ENCODE measurements around the gene RAB29.
A peak's percentile ranks its signal among the peaks of the same experiment; 100 is the strongest.

The RAB29 gene

DNA sequence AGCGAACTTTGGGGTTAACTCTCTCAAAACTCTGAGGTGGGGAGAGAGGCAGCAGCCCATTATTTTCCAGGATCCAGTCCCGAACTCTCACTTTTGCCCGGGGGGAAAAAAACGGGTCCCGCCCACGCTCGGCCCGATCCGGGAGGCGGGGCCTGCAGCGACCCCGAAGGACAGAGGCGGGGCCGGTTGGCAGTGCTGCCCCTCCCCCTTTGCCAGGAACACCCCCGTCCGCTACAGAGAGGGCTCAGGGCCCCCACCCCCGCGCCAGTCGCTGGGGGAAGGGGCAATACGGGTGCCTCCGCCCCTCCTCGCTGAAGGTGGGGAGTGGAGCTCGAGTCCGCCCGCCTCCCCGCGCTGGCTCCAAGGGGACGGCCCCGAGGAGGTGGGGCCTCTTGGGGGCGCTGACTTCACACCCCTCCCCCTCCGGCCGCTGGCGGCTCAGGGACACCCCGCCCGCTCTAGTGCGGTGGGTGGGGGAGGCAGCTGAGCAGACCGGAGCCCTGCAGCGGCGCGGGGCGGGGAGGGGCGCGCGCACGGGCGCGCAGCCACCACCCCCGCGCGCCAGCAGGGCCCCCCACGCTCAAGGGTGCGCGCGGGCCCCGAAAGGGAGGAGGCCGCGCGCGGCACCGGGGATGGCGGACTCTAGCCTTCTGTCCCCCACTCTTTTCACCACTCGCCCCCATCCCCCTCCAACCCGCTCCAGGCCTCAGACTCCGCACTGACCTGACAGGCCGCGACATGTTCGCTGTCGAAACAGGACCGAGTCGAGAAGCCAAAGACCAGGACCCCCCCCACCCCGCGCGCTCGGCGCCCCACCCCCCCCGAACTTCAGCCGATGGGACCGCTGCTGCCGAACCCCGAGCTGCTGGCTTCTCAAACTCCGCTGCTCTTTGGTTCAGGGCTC, 25.8 kb downstream of the RAB29 start (continued):
- TF ChIP-seq, protein P1, sequence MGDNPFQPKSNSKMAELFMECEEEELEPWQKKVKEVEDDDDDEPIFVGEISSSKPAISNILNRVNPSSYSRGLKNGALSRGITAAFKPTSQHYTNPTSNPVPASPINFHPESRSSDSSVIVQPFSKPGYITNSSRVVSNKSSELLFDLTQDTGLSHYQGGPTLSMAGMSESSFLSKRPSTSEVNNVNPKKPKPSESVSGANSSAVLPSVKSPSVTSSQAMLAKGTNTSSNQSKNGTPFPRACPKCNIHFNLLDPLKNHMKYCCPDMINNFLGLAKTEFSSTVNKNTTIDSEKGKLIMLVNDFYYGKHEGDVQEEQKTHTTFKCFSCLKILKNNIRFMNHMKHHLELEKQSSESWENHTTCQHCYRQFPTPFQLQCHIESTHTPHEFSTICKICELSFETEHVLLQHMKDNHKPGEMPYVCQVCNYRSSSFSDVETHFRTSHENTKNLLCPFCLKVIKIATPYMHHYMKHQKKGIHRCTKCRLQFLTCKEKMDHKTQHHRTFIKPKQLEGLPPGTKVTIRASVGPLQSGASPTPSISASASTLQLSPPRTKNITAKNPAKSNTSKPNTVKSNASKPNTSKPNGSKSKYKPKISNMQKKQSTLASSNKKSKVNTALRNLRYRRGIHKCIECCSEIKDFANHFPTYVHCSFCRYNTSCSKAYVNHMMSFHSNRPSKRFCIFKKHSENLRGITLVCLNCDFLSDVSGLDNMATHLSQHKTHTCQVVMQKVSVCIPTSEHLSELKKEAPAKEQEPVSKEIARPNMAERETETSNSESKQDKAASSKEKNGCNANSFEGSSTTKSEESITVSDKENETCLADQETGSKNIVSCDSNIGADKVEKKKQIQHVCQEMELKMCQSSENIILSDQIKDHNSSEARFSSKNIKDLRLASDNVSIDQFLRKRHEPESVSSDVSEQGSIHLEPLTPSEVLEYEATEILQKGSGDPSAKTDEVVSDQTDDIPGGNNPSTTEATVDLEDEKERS (tag by site-specific recombination; IDR thresholded peaks at IDR 0.05): no peak
- peak; percentile 97 for TF ChIP-seq KLF9 (tag by site-specific recombination; IDR thresholded peaks at IDR 0.05; ENCODE audit: low read depth)
- TF ChIP-seq ZNF24 (tag by site-specific recombination; IDR thresholded peaks at IDR 0.05): peak; percentile 69
- TF ChIP-seq ZNF175 (tag by site-specific recombination; IDR thresholded peaks at IDR 0.05): no peak
- peak; percentile 57; the same call in 1 of the 2 replicates for TF ChIP-seq KLF7 (tag by site-specific recombination; IDR thresholded peaks at IDR 0.05; ENCODE audit: borderline replicate concordance)
- TF ChIP-seq ZNF398 (tag by site-specific recombination; IDR thresholded peaks at IDR 0.05): peak; percentile 75
- TF ChIP-seq, protein P2, sequence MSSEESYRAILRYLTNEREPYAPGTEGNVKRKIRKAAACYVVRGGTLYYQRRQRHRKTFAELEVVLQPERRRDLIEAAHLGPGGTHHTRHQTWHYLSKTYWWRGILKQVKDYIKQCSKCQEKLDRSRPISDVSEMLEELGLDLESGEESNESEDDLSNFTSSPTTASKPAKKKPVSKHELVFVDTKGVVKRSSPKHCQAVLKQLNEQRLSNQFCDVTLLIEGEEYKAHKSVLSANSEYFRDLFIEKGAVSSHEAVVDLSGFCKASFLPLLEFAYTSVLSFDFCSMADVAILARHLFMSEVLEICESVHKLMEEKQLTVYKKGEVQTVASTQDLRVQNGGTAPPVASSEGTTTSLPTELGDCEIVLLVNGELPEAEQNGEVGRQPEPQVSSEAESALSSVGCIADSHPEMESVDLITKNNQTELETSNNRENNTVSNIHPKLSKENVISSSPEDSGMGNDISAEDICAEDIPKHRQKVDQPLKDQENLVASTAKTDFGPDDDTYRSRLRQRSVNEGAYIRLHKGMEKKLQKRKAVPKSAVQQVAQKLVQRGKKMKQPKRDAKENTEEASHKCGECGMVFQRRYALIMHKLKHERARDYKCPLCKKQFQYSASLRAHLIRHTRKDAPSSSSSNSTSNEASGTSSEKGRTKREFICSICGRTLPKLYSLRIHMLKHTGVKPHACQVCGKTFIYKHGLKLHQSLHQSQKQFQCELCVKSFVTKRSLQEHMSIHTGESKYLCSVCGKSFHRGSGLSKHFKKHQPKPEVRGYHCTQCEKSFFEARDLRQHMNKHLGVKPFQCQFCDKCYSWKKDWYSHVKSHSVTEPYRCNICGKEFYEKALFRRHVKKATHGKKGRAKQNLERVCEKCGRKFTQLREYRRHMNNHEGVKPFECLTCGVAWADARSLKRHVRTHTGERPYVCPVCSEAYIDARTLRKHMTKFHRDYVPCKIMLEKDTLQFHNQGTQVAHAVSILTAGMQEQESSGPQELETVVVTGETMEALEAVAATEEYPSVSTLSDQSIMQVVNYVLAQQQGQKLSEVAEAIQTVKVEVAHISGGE (tag by site-specific recombination; conservative IDR thresholded peaks at IDR 0.05; ENCODE audit: low read depth): no peak; the same call in 1 of the 2 replicates
- TF ChIP-seq ZNF600 (tag by site-specific recombination; IDR thresholded peaks at IDR 0.05): no peak
- TF ChIP-seq, protein P3, sequence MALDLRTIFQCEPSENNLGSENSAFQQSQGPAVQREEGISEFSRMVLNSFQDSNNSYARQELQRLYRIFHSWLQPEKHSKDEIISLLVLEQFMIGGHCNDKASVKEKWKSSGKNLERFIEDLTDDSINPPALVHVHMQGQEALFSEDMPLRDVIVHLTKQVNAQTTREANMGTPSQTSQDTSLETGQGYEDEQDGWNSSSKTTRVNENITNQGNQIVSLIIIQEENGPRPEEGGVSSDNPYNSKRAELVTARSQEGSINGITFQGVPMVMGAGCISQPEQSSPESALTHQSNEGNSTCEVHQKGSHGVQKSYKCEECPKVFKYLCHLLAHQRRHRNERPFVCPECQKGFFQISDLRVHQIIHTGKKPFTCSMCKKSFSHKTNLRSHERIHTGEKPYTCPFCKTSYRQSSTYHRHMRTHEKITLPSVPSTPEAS (tag by site-specific recombination; IDR thresholded peaks at IDR 0.05): no peak
- TF ChIP-seq ZNF658 (tag by site-specific recombination; IDR thresholded peaks at IDR 0.05): no peak
- no peak; the same call in 1 of the 2 replicates for TF ChIP-seq ZNF561 (tag by site-specific recombination; IDR thresholded peaks at IDR 0.05; ENCODE audit: borderline replicate concordance)
- TF ChIP-seq ZNF768 (tag by site-specific recombination; IDR thresholded peaks at IDR 0.05): peak; percentile 9; the same call in 1 of the 2 replicates
- no peak for TF ChIP-seq ZNF571 (tag by site-specific recombination; IDR thresholded peaks at IDR 0.05)
- peak; percentile 71 for TF ChIP-seq ZXDB (tag by site-specific recombination; IDR thresholded peaks at IDR 0.05)
- TF ChIP-seq ZNF621 (tag by site-specific recombination; IDR thresholded peaks at IDR 0.05): no peak
- no peak for TF ChIP-seq PRDM10 (tag by site-specific recombination; IDR thresholded peaks at IDR 0.05)
- no peak for TF ChIP-seq TRIM28 (IDR thresholded peaks at IDR 0.05; ENCODE audit: borderline replicate concordance, low read length)
- peak; percentile 43; the same call in 1 of the 2 replicates for TF ChIP-seq ZFP37 (tag by site-specific recombination; IDR thresholded peaks at IDR 0.05)
- no peak for TF ChIP-seq ZNF366 (tag by site-specific recombination; conservative IDR thresholded peaks at IDR 0.05)
- TF ChIP-seq EGR2 (tag by site-specific recombination; IDR thresholded peaks at IDR 0.05; ENCODE audit: low read depth): peak; percentile 95
- no peak for TF ChIP-seq SCRT1 (tag by site-specific recombination; IDR thresholded peaks at IDR 0.05; ENCODE audit: borderline replicate concordance)
- TF ChIP-seq, protein P4, sequence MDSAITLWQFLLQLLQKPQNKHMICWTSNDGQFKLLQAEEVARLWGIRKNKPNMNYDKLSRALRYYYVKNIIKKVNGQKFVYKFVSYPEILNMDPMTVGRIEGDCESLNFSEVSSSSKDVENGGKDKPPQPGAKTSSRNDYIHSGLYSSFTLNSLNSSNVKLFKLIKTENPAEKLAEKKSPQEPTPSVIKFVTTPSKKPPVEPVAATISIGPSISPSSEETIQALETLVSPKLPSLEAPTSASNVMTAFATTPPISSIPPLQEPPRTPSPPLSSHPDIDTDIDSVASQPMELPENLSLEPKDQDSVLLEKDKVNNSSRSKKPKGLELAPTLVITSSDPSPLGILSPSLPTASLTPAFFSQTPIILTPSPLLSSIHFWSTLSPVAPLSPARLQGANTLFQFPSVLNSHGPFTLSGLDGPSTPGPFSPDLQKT (IDR thresholded peaks at IDR 0.05; ENCODE audit: borderline replicate concordance, low read depth, low read length): no peak
- TF ChIP-seq ZNF223 (tag by site-specific recombination; IDR thresholded peaks at IDR 0.05): no peak
- TF ChIP-seq ZNF133 (tag by site-specific recombination; IDR thresholded peaks at IDR 0.05): no peak
- TF ChIP-seq ZNF514 (tag by site-specific recombination; IDR thresholded peaks at IDR 0.05): no peak

Data from HEK293 (cell line).